Measurements from ENCODE around the gene LENG1.

DNA sequence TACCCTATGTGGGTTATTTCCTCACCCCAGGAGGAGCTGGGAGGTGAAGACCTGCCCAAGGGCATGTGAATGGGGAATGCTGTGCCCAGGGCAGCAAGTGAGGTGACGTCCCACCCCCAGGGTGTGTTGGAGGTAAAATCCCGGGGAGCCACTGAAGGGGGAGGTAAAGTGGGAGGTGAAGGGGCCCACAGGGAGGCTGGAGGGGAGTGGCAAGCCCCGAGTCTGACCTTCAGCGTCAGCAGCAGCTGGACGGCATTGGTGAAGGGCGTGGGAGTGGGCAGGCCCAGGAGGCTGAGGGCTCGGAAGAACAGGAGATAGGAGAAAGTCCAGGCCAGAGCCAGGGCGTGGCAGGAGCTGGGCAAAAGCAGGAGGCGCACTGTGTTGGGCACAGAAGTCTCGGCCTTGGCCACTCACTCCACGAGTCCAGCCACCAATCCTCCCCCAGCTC is 27.4 kb upstream of the LENG1 start:
- TF ChIP-seq, protein P1, sequence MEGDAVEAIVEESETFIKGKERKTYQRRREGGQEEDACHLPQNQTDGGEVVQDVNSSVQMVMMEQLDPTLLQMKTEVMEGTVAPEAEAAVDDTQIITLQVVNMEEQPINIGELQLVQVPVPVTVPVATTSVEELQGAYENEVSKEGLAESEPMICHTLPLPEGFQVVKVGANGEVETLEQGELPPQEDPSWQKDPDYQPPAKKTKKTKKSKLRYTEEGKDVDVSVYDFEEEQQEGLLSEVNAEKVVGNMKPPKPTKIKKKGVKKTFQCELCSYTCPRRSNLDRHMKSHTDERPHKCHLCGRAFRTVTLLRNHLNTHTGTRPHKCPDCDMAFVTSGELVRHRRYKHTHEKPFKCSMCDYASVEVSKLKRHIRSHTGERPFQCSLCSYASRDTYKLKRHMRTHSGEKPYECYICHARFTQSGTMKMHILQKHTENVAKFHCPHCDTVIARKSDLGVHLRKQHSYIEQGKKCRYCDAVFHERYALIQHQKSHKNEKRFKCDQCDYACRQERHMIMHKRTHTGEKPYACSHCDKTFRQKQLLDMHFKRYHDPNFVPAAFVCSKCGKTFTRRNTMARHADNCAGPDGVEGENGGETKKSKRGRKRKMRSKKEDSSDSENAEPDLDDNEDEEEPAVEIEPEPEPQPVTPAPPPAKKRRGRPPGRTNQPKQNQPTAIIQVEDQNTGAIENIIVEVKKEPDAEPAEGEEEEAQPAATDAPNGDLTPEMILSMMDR (IDR thresholded peaks at IDR 0.05) = no peak
- no peak for TF ChIP-seq POLR2A (IDR thresholded peaks at IDR 0.05)

Measured in uterus (tissue), 2 donors.